HG03196 (cell line): Measurements from ENCODE around the gene KCNK5.

ENCODE experiments used
- ATAC-seq: cut with Tn5 transposase; IDR thresholded peaks from one replicate; pipeline ENCODE4 v1.9.1; 2021; ENCODE audit not compliant: unreplicated experiment

The KCNK5 gene

DNA sequence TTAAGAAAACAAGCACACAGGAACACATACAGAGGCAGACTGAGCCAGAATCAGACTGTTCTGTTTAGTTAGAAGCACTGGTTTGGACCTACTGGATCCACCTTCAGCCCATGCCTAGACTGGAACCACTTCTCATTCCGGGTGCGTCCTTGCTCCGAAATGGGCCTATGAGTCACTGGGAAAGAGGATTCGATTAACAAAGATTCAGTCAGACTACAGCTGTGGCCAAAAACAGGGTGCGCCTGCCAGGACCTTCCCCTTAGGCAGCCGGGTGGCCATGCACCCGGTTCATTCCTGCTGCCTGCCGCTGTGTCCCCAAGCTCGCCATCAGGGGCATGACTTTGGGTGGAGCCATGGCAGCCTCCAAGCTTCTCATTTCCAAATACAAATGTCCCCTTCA is 14.5 kb upstream of the KCNK5 start:
- no peak for ATAC-seq

DNA sequence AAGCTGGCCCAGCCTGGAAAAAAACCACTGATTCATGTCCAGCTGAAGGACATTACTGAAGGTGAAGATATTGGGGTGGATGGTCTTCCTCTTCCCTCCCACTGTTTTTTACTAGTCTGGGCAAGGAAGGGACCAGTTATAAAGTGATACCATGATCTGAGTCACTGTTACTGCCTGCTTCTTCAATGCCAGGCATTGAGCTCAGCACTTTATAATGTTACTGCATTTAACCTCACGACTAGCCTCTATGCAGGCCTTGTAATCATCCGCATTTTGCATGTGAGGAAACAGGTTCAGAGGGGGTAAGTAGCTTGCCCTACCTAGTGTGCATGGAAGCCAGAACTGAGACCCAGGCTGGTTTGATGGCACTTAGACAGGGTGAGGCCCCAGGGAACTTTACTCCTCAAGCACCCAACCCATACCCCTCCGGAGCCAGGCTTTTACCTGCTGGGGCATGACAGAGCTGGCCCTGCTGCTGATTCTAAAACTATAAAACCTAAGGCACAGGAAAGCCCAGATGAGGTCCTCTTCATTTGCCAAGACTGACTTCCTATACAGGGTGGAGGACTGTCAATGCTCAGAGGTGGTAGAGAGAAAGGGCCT is 11.0 kb upstream of the KCNK5 start:
- ATAC-seq: no peak

DNA sequence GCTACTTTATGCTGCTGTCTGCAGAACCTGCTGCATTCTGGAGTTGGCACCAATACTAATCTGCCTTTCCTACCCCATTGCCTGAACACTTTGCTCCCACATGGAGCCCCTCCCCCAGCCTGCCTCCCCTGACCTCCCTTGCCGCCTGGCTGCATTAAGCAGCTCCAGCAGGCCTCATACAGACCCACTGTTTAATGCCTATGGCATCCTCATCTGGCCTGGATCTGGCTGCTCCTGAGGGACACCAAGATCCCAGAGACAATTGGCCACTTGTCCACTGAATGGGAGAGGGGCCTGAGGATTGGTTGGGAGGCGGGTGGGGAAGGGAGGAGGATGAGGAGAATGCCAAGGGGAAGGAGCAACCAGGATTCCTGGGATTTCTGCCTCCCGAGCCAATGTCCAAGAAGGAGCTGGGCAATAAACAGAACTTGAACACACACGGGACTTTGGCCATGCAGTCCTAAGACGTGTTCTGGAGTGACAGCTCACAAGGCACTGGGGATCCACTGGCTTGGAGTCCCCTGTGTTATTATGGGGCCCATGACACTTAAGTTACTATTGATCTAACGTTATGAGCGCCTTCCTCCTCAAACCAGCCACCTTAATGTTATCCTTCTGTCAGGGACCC is 10.4 kb upstream of the KCNK5 start:
- ATAC-seq: no peak

DNA sequence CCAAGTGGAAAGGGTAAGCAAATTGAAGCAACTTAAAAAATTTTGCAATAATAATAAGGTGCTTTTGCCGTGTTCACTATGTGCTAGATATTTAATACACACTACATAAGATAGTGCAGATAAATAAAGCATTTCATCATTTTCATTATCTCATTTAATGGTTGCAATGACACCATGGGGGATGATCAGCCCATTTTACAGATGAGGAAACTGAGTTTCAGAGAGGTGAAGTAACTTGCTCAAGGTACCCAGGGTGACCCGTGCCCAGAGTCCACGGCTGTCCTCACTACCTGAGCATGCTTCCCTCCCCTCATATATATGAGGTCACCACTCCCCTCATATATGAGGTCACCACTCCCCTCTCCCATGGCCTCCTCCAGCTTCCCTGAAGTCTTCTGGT is 7.5 kb upstream of the KCNK5 start:
- ATAC-seq: no peak

DNA sequence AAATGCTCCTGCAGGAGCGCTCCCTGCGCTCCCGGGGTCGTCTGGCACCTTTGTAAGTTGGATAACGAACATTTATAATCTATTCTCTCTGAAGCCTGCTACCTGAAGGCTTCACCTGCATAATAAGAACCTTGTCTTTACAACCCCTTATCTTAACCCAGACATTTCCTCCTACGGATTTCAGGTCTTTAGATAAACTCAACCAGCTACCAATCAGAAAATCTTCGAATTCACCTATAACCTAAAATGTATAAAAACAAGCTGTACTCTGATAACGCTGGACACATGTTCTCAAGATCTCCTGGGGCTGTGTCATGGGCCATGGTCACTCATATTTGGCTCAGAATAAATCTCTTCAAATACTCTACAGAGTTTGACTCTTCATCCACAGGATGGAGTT is 4.1 kb upstream of the KCNK5 start:
- ATAC-seq: no peak

DNA sequence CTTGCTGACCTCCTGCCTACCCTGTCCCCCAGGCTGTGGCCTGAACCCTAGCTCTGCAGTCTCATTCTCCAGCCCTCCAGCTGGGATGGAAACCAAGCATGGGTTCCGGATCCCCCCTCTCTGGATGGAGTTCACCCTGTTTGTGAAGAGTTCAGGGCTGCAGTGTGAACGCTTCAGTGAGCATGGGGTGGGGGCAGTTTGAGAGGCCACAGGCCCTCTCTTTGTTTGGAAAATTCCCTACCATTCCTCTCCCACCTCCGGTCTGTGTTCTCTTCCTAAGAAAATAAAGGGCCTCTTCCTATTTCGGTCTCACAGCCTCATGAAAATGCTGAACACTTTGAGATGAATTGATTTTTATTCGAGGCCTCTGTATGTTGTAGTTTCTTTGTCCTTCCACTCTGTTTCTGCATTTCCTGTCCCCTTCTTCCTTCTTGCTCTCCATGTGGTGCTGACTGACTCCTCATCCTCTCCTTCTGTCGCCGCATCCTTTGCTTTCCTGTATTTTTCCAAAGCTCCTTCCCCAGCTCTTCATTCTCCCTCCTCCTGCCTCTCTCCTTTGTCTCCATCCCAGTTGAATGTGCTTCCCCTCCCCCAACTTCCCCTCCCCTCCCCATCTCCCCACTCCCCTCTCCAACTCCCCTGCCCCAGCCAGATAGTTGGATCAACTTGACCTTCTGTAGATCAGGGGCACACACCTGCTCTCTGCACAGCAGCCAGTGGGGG is 2.4 kb upstream of the KCNK5 start:
- ATAC-seq: no peak

GRCh38 chr6:39230654-39231035 is 1.4 kb upstream of the KCNK5 start:
- ATAC-seq: no peak

- ATAC-seq: no peak
Measured at GRCh38 chr6:39228111-39228971, 934 bp downstream of the KCNK5 start.

DNA sequence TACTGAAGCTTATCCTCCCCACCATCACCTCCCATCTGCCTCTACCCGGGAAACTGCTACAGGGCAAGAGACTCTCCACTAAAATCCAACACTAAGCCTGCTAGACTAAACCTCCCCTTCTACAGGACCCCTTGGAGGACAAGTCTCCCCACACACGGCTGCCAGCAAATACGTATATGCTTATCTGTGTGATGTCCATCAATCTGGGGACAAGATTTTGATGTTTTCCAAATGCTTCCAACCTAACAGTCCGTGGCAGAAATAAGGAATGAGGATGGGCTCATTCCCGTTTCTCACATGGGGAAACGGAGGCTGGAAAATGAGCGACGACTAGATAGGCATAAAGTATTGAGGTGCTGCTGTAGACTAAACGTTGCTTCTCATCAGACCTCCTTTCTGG is 1.8 kb downstream of the KCNK5 start:
- no peak for ATAC-seq

DNA sequence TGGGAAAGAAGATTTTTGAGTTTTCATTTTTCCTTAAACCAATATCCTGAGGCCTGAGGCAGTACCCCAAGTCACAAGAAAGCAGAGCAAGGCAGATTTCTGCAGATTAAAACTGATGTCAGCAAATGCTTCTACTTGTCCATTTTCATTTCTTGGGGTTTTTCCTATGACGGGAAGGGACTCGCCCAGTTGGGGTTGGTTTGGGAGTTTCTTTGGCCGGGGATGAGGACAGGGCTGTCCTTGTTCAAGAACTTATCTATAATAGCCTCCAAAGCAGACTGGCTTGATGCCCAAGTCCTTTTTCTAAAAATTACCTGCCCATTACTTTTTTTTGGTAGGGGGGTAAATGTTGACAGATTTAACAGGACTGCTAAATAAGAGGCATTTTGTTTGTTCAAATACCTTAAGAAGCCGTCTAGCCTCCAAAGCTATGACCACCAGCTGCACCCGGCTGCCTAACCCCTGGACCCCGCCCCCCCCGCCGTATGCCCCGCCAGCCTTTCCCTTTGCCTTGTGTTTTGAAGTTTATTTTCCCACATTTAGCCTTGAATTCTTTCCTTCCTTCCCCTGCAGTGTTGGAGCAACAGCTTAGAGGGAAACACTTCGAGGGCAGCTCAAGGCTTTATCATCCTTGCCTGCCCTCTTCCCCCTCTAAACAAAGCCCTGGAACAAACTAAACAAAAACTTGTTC is 2.5 kb downstream of the KCNK5 start:
- ATAC-seq: no peak

- ATAC-seq: no peak
Measured at GRCh38 chr6:39225946-39226437, 3.3 kb downstream of the KCNK5 start.

DNA sequence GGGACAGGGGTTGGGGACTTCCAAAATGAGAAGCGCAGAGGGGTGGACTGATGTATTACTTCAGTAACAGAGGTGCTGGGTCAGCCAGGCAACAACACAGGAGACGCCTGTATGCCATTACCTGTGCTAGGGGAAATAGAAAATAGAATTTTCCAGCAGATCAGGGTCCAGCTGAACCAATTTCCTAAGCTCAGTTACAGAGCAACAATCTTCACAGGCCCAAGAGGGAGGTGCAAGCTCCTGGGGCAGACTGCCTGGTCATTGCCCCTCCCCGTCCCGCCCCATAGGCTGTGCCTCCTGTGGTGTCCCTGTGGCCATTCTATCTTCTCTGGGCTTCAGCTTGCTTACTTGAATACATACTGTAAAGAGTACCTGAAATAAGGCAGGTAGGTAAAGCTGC is 3.7 kb downstream of the KCNK5 start:
- ATAC-seq: no peak

DNA sequence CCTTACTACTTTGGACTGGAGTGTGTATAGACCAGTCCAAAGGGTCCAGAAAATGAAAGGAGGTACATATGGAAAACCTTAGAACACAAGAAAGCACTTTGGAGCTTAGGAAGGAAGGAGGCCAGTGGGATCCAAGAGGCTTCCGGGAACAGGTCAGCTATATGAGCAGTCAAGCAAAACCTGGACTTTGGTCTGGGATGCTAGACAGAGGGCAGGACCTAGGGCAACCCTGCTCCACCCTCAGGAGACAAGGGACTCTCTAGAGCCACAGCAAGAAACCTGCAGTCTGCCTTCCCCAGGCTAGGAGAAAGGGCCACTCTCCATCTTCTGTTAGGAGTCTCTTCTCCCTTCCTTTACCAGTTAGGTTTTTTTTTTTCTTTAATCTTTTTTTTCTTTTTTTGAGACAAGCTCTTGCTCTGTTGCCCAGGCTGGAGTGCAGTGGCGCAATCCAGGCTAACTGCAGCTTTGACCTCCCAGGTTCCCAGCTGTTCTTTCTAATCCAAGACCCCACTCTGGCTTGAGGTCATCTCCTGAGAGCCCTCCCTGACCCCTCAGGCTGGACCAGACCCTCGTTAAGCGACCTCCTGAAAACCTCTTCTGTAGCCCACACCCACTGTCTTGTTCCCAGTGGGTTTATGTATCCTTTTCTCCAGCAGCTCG is 4.6 kb downstream of the KCNK5 start:
- no peak for ATAC-seq

DNA sequence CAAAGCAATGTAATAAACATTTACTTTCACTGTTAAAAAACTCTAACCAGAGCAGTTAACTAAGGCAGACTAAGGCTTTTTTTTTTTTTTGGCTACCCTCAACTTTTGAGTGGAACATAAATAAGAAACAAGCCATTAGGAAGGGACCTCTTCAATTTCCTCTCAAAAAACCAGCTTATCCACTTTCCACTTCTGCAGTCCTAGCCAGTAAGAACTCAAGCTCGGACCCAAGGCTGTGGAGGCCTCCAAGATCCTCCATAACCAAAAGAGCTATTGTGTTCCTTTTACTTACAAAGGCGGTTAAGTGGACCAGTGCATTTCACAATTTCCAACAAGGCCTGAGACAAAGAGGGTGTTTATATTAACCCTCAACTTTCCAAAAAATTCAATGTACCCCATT is 5.3 kb downstream of the KCNK5 start:
- no peak for ATAC-seq

DNA sequence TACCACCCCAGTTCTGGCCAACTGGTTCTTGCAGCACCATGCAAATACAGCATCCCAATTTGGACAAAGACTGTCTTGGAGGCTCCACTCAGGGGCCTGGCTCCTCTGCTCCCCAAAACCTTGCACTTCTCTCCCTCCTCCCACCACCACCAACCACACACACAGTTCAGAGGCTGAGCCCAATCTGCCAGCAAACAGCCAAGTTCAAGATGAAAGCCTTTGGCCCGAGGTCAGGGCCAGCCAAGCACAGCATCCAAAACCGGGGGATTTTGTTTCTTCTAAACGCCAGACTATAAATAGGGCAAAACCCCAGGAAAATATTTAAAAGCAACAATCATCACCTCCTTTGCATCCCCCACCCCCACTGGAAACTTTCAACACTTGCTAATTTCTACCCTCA is 5.7 kb downstream of the KCNK5 start:
- ATAC-seq: no peak

GRCh38 chr6:39223061-39223460 is 6.2 kb downstream of the KCNK5 start:
- no peak for ATAC-seq

DNA sequence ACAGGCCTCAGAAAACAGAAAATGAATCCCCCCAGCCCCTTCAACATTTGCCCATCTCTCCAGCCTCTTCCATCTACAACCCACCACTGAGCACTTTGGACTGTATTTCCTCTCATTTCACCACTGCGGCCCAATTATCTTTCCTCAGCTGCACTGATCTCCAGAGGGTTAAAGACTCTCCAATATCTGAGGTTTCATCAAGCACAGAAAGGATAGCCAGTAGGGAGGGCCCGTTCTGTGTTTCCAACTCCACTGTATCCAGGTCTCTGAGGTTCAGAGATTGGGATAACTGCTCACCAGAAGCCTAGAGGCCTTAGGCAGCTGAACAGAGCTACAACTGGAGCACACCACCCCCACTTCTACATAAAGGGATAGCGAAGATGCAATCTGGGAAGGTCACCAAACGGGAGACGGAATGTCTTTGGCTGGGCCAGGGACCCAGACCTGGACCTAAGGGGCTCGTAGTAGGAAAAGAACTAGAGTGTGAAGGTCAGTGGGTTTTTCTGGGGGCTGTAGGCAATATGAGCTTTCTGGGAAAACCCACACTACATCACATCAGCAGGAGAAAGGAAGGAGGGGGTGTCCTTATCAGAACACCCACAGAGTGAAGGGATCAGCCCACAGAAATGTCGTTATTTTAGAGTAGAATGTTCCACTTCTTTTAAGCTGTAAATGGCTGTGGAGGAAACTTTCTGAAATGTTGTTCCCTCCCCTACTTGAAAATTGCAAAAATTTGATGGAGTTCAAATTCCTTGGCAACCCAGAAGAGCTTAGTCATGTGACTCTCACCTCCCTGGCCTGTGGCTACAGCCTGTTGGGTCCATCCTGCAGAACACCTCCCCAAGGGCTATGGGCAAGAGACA is 7.3 kb downstream of the KCNK5 start:
- no peak for ATAC-seq

GRCh38 chr6:39221115-39221514 is 8.2 kb downstream of the KCNK5 start:
- no peak for ATAC-seq

GRCh38 chr6:39218868-39219567 is 10.3 kb downstream of the KCNK5 start:
- no peak for ATAC-seq
